Calu3 (cell line): ENCODE results near the gene MFAP4. TPM values are rescaled to one million over a fixed set of nuclear protein-coding genes. Genes with fewer than 3 reads are reported as not detected.

Experiments used
- BruUV-seq: library from RNA; stranded (reverse); fragments of 400-500 nt; replicated peaks from 2 replicates; lab custom pipeline; 2021; lab: Mats Ljungman, UMichigan
- CTCF ChIA-PET: fragments of 300-600 bp; sonication (Branson Sonifier 250); formaldehyde crosslinking; loops from one replicate; lab custom pipeline; 2022; ENCODE audit warnings: antibody characterized with exemption; lab: Charles Lee
- DNase-seq: peaks from one replicate; pipeline ENCODE4 v3.0.0; 2022
- H3K27ac Mint-ChIP-seq: one replicate; pipeline ENCODE4 v1.8.0; 2022; ENCODE audit warnings: mixed read lengths; ENCODE audit not compliant: unreplicated experiment
- H3K27me3 Mint-ChIP-seq: one replicate; pipeline ENCODE4 v1.8.0; 2022; ENCODE audit warnings: mixed read lengths; ENCODE audit not compliant: unreplicated experiment
- H3K36me3 Mint-ChIP-seq: one replicate; pipeline ENCODE4 v1.8.0; 2022; ENCODE audit warnings: mild to moderate bottlenecking, moderate library complexity, mixed read lengths; ENCODE audit not compliant: insufficient read depth, unreplicated experiment
- H3K4me1 Mint-ChIP-seq: one replicate; pipeline ENCODE4 v1.8.0; 2022; ENCODE audit warnings: mild to moderate bottlenecking, low read depth, mixed read lengths; ENCODE audit not compliant: unreplicated experiment
- H3K4me3 Mint-ChIP-seq: one replicate; pipeline ENCODE4 v1.8.0; 2022; ENCODE audit warnings: mild to moderate bottlenecking, low read depth, moderate library complexity, mixed read lengths; ENCODE audit not compliant: unreplicated experiment
- H3K9me3 Mint-ChIP-seq: one replicate; pipeline ENCODE4 v1.8.0; 2022; ENCODE audit warnings: low read depth, mixed read lengths; ENCODE audit not compliant: unreplicated experiment
- intact Hi-C: fragments of 100-400 bp; cut with micrococcal nuclease; formaldehyde crosslinking; loops from one replicate; pipeline ENCODE4 v1.10.0; 2022; ENCODE audit not compliant: unreplicated experiment
- total RNA-seq: library from RNA; stranded (reverse); gene quantifications from 2 replicates; pipeline ENCODE4 v1.2.3, GENCODE V29; 2022
- TF ChIP-seq, protein P1 (sequence below): fragments of 200-600 bp; IDR thresholded peaks from one replicate; pipeline ENCODE4 v1.8.0; 2022; ENCODE audit warnings: antibody characterized with exemption; ENCODE audit not compliant: unreplicated experiment

Gene MFAP4
- total RNA-seq, 1 experiment from 2014 or later = not detected

DNA sequence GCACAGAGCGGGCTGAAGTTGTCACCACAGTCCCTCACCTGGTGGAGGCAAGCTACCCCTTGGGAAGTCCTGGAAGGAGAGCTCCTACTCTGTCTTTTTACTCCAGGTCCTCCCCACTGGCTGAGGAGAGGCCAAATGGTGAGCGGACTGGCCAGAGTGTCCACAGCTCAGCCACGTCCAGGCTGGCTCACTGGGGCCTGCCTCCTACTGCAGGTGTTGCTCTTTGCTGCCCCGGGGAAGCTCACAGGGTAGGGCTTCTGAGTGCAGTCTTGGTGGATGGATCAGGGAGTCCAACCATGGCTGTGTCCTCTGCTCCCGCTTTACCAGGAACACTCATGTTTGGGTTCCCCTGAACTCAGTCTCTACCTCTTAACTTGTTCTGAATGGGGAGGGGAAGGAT is 27.1 kb downstream of the MFAP4 start:
- Mint-ChIP-seq H3K27me3 (no peaks in the 10 kb centered on the region), H3K9me3 (no peaks in the 10 kb centered on the region), H3K4me3 (no peak overlapping the region), H3K36me3 (peaks cover 24% of the 10 kb centered on the region), H3K27ac (no peak overlapping the region), H3K4me1 (peaks cover 9% of the 10 kb centered on the region)
- CTCF ChIA-PET = interaction anchor here (0.6 kb wide), 1 partner anchor 28 kb away, joined by 3 read pairs; no protein-coding TSS in a partner anchor
- no TSS peak for BruUV-seq
- DNase-seq = no peak
- intact Hi-C loops = loop anchor here (10.0 kb wide), 1 partner anchor 405 kb away; no protein-coding TSS in a partner anchor
- TF ChIP-seq, protein P1, sequence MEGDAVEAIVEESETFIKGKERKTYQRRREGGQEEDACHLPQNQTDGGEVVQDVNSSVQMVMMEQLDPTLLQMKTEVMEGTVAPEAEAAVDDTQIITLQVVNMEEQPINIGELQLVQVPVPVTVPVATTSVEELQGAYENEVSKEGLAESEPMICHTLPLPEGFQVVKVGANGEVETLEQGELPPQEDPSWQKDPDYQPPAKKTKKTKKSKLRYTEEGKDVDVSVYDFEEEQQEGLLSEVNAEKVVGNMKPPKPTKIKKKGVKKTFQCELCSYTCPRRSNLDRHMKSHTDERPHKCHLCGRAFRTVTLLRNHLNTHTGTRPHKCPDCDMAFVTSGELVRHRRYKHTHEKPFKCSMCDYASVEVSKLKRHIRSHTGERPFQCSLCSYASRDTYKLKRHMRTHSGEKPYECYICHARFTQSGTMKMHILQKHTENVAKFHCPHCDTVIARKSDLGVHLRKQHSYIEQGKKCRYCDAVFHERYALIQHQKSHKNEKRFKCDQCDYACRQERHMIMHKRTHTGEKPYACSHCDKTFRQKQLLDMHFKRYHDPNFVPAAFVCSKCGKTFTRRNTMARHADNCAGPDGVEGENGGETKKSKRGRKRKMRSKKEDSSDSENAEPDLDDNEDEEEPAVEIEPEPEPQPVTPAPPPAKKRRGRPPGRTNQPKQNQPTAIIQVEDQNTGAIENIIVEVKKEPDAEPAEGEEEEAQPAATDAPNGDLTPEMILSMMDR = no peak

DNA sequence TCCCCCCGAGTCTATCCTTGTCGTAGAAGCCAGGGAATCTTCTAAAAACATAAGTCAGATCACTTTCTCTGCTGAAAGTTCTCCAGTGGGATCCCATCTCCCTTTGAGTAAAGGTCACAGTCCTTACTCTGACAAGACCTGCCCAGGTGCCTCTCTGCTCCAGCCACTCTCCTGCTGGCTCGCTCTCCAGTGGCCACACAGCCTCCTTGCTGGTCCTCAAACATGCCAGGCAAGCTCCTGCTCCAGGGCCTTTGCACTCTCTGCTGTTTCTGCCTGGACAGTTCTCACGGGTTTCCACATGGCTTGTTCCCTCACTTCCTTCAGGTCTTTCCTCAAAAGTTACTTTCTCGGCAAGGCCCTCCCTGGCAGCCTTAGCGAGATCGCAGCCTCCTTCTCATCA is 27.8 kb downstream of the MFAP4 start:
- peaks cover 9% of the 10 kb centered on the region for H3K4me1 Mint-ChIP-seq
- no peak overlapping the region for H3K4me3 Mint-ChIP-seq
- BruUV-seq = no TSS peak
- H3K27me3 Mint-ChIP-seq = no peaks in the 10 kb centered on the region
- no peak for DNase-seq
- H3K9me3 Mint-ChIP-seq = no peaks in the 10 kb centered on the region
- no peak overlapping the region for H3K27ac Mint-ChIP-seq
- TF ChIP-seq, protein P1 = no peak
- intact Hi-C loops = no loop called here
- peaks cover 24% of the 10 kb centered on the region for H3K36me3 Mint-ChIP-seq
- CTCF ChIA-PET = interaction anchor here (0.6 kb wide), 1 partner anchor 28 kb away, joined by 3 read pairs; no protein-coding TSS in a partner anchor

DNA sequence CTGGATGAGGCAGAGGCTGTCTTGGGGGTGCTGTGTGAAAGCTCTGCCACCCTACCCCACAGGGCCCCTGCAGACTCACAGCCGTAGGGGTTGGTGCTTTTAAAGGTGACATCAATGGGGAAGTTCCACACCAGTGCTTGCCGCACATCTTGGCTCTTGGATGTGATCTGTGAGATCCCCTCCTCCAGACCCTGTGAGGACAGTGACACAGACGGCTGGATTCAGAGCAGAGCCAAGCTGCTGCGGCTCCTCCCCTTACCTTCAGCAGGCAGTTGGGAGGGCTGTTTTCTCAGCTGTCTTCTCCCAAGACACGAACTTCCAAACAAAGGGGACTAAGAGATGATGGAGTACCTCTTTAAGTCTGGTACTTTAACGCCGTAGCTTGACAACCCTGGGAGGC is 29.2 kb downstream of the MFAP4 start:
- Mint-ChIP-seq H3K27ac (no peak overlapping the region), H3K4me3 (no peak overlapping the region), H3K9me3 (no peaks in the 10 kb centered on the region), H3K27me3 (no peaks in the 10 kb centered on the region), H3K4me1 (peaks cover 9% of the 10 kb centered on the region), H3K36me3 (peaks cover 23% of the 10 kb centered on the region)
- CTCF ChIA-PET = no interaction called here
- BruUV-seq = no TSS peak
- TF ChIP-seq, protein P1 = no peak
- no peak for DNase-seq
- intact Hi-C loops = no loop called here

DNA sequence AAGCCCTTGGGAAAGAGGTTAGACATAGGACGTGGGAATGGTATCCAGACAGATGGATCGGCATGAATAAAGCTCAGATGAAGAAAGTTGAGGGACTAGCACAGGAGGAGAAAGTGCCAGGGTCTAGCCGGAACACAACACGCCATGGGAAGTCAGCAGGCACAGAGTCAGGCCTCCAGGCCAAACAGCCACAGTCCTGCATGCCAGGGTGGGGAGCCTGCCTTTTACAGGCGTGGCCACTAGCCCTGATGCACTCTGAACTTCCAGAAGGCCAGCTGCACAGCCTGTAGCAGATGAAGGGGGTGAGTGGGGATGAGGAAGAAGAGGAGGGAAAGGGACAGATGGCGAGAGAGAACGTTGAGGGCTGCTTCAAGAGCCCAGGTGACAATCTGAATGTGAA is 29.6 kb downstream of the MFAP4 start:
- DNase-seq = no peak
- Mint-ChIP-seq H3K27me3 (no peaks in the 10 kb centered on the region), H3K36me3 (peaks cover 19% of the 10 kb centered on the region), H3K4me1 (peaks cover 9% of the 10 kb centered on the region), H3K9me3 (no peaks in the 10 kb centered on the region), H3K4me3 (no peak overlapping the region), H3K27ac (no peak overlapping the region)
- CTCF ChIA-PET = no interaction called here
- TF ChIP-seq, protein P1 = no peak
- BruUV-seq = no TSS peak
- intact Hi-C loops = no loop called here
